ENCODE data around the gene PTPRH. TPM values are rescaled to one million over a fixed set of nuclear protein-coding genes. Genes with fewer than 3 reads are reported as not detected.
A peak's percentile ranks its signal among the peaks of the same experiment; 100 is the strongest.
"Not testable (repeated sequence)": the region's sequence is repeated elsewhere in the genome, so short reads cannot be mapped to it uniquely, and the experiment has no call there.

The PTPRH gene
- total RNA-seq, 1 experiment from 2014 or later: 11.7 TPM

DNA sequence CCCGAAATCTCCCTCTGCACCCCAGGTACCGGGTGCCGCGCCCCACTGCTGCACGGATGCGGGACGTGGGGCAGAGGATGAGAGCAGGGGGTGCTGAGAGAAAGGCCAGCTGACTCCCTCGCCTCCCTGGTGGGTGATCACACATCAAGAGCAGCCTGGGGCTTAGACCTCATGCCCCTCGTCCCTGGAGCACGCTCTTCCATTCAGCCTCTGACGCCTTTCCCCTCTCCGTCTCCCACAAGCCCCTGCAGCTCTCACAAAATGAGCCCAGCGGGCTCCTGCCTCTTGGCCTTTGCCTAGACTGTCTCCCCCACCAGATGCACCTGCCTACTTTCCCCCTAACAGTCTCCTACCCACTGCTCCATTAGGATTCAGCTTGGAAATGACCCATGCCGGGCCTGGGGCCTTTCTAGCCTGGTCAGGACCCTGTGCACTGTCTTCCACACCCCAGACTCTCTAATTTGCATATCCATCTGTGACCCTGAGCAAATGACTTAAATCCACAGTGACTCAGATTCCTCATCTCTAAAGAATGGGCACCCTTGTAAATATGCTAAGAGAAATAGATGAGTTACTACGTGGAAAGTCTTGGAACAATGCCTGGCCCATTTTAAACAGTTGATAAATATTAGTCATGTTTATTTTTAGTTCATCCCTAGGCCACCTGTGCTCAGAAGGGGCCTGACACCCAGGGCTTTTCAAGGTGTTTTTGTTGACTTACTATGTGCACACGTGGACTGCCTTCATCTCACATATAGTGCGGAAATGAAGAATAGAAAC is 582 bp upstream of the PTPRH start:
- Histone ChIP-seq H3K9me3 (ENCODE audit: insufficient read depth, low read depth) (peaks cover 16% of the 10 kb centered on the region; the same call in 1 of the 2 replicates), H3K27ac (peak overlapping the region; percentile 85), H2AFZ (no peak overlapping the region), H4K20me1 (ENCODE audit: insufficient read depth) (no peaks in the 10 kb centered on the region), H3K27me3 (ENCODE audit: insufficient read depth, low read depth) (no peaks in the 10 kb centered on the region), H3K79me2 (ENCODE audit: low read depth) (no peaks in the 10 kb centered on the region), H3F3A (ENCODE audit: insufficient read depth, low read depth) (peaks cover 28% of the 10 kb centered on the region), H3K4me2 (peak overlapping the region; percentile 86), H3K4me3 (peak overlapping the region; percentile 53; the same call in 1 of the 2 replicates), H3K9me2 (ENCODE audit: insufficient read depth) (no peaks in the 10 kb centered on the region), H3K36me3 (ENCODE audit: low read depth) (no peaks in the 10 kb centered on the region), H3K4me1 (replicated peaks; ENCODE audit: insufficient read depth) (peaks cover 40% of the 10 kb centered on the region)
- DNase-seq: peak; percentile 73 to 99
- intact Hi-C loops (cut with micrococcal nuclease; ENCODE audit: unreplicated experiment): loop anchor here (1.0 kb wide), 2 partner anchors 21 to 44 kb away; partner anchors contain the start of gene DNAAF3
- ChIA-PET CTCF (interaction anchor here (0.6 to 1.6 kb wide), 2 partner anchors 43 to 1038 kb away, joined by 3 to 7 read pairs; no protein-coding TSS in a partner anchor), POLR2A (ENCODE audit: unreplicated experiment) (interaction anchor here (1.0 to 1.1 kb wide), 2 partner anchors 43 to 50 kb away, joined by 4 to 5 read pairs; no protein-coding TSS in a partner anchor)
- TSS peak; percentile 78 for BruUV-seq (replicated peaks)
- TF ChIP-seq, protein P1, sequence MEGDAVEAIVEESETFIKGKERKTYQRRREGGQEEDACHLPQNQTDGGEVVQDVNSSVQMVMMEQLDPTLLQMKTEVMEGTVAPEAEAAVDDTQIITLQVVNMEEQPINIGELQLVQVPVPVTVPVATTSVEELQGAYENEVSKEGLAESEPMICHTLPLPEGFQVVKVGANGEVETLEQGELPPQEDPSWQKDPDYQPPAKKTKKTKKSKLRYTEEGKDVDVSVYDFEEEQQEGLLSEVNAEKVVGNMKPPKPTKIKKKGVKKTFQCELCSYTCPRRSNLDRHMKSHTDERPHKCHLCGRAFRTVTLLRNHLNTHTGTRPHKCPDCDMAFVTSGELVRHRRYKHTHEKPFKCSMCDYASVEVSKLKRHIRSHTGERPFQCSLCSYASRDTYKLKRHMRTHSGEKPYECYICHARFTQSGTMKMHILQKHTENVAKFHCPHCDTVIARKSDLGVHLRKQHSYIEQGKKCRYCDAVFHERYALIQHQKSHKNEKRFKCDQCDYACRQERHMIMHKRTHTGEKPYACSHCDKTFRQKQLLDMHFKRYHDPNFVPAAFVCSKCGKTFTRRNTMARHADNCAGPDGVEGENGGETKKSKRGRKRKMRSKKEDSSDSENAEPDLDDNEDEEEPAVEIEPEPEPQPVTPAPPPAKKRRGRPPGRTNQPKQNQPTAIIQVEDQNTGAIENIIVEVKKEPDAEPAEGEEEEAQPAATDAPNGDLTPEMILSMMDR (conservative IDR thresholded peaks at IDR 0.05): no peak
- TF ChIP-seq EZH2 (IDR thresholded peaks at IDR 0.05; ENCODE audit: low read depth): no peak

DNA sequence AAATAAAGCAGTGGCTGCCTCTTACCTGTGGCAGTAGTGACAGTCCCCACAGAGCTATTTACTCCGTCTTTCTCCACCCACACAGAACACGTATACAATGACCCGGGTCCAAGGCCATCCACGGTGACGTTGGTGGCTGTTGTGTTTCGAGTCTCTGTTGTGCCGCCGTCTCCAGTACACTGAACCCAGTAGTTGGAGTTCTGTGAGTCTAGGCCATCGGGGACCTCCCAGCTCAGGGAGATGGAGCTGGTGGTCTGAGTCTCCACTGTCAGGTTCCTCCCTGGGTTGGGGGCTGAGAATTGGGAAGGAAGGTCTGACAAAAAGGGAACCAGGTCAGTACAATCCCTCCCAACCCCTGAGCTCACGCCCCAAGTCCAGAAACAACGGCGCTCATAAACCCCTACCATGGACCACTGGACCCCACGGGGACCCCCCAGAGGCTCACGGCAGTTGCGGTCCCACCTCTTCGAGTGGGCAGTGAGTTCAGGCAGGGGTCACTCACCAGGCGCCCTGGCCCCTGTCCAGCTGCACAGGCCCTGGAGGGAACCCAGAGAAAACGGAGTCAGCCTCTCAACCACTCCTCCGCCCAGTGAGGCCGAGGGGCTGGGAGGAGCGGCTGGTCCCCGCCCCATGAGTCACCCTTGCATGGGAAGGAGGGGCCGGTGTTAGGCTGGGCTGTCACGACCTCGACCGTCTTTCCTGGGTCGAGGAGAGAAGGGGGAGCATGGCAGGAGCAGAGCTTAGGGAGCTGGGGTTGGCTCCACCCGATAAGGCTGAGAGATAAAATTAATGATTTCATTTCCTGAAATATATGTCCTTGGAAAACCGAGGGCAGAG is 2.4 kb downstream of the PTPRH start:
- Histone ChIP-seq H3K9me2 (ENCODE audit: insufficient read depth) (no peaks in the 10 kb centered on the region), H3K4me3 (peak overlapping the region; percentile 24; the same call in 1 of the 2 replicates), H2AFZ (no peak overlapping the region), H4K20me1 (ENCODE audit: insufficient read depth) (no peaks in the 10 kb centered on the region), H3K4me2 (peak overlapping the region; percentile 77), H3F3A (ENCODE audit: insufficient read depth, low read depth) (peaks cover 28% of the 10 kb centered on the region), H3K27ac (peak overlapping the region; percentile 80), H3K79me2 (ENCODE audit: low read depth) (no peaks in the 10 kb centered on the region), H3K9me3 (ENCODE audit: insufficient read depth, low read depth) (no peaks in the 10 kb centered on the region), H3K27me3 (ENCODE audit: insufficient read depth, low read depth) (no peaks in the 10 kb centered on the region), H3K36me3 (ENCODE audit: low read depth) (no peaks in the 10 kb centered on the region), H3K4me1 (replicated peaks; ENCODE audit: insufficient read depth) (peaks cover 40% of the 10 kb centered on the region)
- TF ChIP-seq, protein P1 (conservative IDR thresholded peaks at IDR 0.05): no peak
- no peak for TF ChIP-seq EZH2 (IDR thresholded peaks at IDR 0.05; ENCODE audit: low read depth)
- BruUV-seq (replicated peaks): TSS peak; percentile 47
- ChIA-PET CTCF (interaction anchor here (0.7 kb wide), 2 partner anchors 41 to 86 kb away, joined by 5 to 8 read pairs; partner anchors contain the start of gene DNAAF3), POLR2A (ENCODE audit: unreplicated experiment) (interaction anchor here (0.5 to 0.8 kb wide), 6 partner anchors 17 to 392 kb away, joined by 3 to 6 read pairs (median 4); partner anchors contain the start of genes DNAAF3 and FIZ1)
- peak; percentile 89 to 95 for DNase-seq
- intact Hi-C loops (cut with micrococcal nuclease; ENCODE audit: unreplicated experiment): no loop called here

DNA sequence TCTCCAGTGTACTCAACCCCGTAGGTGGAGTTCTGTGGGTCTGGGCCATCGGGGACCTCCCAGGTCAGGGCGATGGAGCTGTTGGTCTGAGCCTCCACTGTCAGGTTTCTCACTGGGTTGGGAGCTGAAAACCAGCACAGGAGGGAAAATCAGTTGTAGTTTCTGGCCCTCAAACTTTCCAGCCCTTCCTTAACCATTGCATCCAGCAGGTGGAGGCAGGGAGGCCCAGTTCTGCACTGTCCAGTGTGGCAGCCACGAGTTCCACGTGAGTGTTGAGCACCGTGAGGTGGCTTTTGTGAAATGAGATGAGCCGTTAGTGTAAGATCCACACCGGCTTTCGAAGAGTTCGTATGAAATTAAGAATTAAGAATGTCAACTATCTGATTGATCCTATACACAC is 7.1 kb downstream of the PTPRH start:
- H3K4me1 ChIP-seq (replicated peaks; ENCODE audit: insufficient read depth): peaks cover 10% of the 10 kb centered on the region
- H3F3A ChIP-seq (ENCODE audit: insufficient read depth, low read depth); H3K27ac ChIP-seq; H4K20me1 ChIP-seq (ENCODE audit: insufficient read depth); H3K9me2 ChIP-seq (ENCODE audit: insufficient read depth); H3K4me2 ChIP-seq; intact Hi-C loops (cut with micrococcal nuclease; ENCODE audit: unreplicated experiment); CTCF ChIA-PET; H3K36me3 ChIP-seq (ENCODE audit: low read depth); H3K27me3 ChIP-seq (ENCODE audit: insufficient read depth, low read depth); H3K9me3 ChIP-seq (ENCODE audit: insufficient read depth, low read depth); DNase-seq; POLR2A ChIA-PET (ENCODE audit: unreplicated experiment); H3K4me3 ChIP-seq; H3K79me2 ChIP-seq (ENCODE audit: low read depth); H2AFZ ChIP-seq; BruUV-seq (replicated peaks): not testable (repeated sequence)
- TF ChIP-seq, protein P1 (conservative IDR thresholded peaks at IDR 0.05): peak; percentile 47; the same call in 1 of the 2 replicates

All from PC-9 (cell line).